Measurements from ENCODE around the gene TMEM88. TPM values are rescaled to one million over a fixed set of nuclear protein-coding genes. Genes with fewer than 3 reads are reported as not detected.

TMEM88 gene
- total RNA-seq, 1 donor from 2014 or later = 23.7 TPM

DNA sequence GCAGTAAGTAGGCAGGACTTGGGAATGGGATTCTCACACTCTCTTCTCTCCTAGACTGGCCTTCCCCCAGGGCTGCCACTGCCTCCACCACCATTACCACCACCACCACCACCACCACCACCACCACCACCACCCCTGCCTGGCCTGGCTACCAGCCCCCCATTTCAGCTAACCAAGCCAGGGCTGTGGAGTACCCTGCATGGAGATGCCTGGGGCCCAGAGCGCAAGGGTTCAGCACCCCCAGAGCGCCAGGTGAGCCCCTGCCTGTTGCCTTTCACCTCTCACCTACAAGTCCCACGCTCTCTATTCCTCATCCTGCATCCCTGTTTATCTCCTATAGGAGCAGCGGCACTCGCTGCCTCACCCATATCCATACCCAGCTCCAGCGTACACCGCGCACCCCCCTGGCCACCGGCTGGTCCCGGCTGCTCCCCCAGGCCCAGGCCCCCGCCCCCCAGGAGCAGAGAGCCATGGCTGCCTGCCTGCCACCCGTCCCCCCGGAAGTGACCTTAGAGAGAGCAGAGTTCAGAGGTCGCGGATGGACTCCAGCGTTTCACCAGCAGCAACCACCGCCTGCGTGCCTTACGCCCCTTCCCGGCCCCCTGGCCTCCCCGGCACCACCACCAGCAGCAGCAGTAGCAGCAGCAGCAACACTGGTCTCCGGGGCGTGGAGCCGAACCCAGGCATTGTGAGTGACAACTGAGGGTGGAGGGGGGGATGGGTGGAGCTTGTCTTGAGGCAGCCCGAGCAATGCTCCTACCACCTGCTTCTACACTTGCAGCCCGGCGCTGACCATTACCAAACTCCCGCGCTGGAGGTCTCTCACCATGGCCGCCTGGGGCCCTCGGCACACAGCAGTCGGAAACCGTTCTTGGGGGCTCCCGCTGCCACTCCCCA, 7.9 kb upstream of the TMEM88 start:
- no peaks in the 10 kb centered on the region for H3K36me3 Mint-ChIP-seq (ENCODE audit: unreplicated experiment)
- H3K4me1 Mint-ChIP-seq (ENCODE audit: low read depth, unreplicated experiment) = peaks cover 13% of the 10 kb centered on the region
- TF ChIP-seq, protein P1, sequence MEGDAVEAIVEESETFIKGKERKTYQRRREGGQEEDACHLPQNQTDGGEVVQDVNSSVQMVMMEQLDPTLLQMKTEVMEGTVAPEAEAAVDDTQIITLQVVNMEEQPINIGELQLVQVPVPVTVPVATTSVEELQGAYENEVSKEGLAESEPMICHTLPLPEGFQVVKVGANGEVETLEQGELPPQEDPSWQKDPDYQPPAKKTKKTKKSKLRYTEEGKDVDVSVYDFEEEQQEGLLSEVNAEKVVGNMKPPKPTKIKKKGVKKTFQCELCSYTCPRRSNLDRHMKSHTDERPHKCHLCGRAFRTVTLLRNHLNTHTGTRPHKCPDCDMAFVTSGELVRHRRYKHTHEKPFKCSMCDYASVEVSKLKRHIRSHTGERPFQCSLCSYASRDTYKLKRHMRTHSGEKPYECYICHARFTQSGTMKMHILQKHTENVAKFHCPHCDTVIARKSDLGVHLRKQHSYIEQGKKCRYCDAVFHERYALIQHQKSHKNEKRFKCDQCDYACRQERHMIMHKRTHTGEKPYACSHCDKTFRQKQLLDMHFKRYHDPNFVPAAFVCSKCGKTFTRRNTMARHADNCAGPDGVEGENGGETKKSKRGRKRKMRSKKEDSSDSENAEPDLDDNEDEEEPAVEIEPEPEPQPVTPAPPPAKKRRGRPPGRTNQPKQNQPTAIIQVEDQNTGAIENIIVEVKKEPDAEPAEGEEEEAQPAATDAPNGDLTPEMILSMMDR (IDR thresholded peaks at IDR 0.05; ENCODE audit: partially characterized antibody, unreplicated experiment) = no peak
- no peak for DNase-seq
- no peak overlapping the region for H3K27ac Mint-ChIP-seq (ENCODE audit: unreplicated experiment)
- H3K4me3 Mint-ChIP-seq (ENCODE audit: unreplicated experiment) = no peak overlapping the region
- peaks cover 30% of the 10 kb centered on the region for H3K27me3 Mint-ChIP-seq (ENCODE audit: unreplicated experiment)
- peaks cover 20% of the 10 kb centered on the region for H3K9me3 Mint-ChIP-seq (ENCODE audit: unreplicated experiment)

DNA sequence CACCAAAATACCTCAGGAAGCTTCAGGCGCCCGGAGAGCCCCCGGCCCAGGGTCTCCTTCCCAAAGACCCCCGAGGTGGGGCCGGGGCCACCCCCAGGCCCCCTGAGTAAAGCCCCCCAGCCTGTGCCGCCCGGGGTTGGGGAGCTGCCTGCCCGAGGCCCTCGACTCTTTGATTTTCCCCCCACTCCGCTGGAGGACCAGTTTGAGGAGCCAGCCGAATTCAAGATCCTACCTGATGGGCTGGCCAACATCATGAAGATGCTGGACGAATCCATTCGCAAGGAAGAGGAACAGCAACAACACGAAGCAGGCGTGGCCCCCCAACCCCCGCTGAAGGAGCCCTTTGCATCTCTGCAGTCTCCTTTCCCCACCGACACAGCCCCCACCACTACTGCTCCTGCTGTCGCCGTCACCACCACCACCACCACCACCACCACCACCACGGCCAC, 6.7 kb upstream of the TMEM88 start:
- peaks cover 13% of the 10 kb centered on the region for H3K4me1 Mint-ChIP-seq (ENCODE audit: low read depth, unreplicated experiment)

DNA sequence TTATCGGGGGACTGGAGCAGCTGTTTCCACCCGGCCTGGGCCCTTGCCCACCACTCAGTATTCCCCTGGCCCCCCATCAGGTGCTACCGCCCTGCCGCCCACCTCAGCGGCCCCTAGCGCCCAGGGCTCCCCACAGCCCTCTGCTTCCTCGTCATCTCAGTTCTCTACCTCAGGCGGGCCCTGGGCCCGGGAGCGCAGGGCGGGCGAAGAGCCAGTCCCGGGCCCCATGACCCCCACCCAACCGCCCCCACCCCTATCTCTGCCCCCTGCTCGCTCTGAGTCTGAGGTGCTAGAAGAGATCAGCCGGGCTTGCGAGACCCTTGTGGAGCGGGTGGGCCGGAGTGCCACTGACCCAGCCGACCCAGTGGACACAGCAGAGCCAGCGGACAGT, 6.1 kb upstream of the TMEM88 start:
- no peak for DNase-seq
- TF ChIP-seq, protein P1 (IDR thresholded peaks at IDR 0.05; ENCODE audit: partially characterized antibody, unreplicated experiment) = no peak
- Mint-ChIP-seq H3K27ac (ENCODE audit: unreplicated experiment) (no peak overlapping the region), H3K4me1 (ENCODE audit: low read depth, unreplicated experiment) (peaks cover 11% of the 10 kb centered on the region), H3K27me3 (ENCODE audit: unreplicated experiment) (peaks cover 26% of the 10 kb centered on the region), H3K4me3 (ENCODE audit: unreplicated experiment) (no peak overlapping the region), H3K9me3 (ENCODE audit: unreplicated experiment) (peaks cover 17% of the 10 kb centered on the region), H3K36me3 (ENCODE audit: unreplicated experiment) (no peaks in the 10 kb centered on the region)

More for the DNA sequence above, 6.7 kb upstream of the TMEM88 start:
- no peak overlapping the region for H3K4me3 Mint-ChIP-seq (ENCODE audit: unreplicated experiment)
- TF ChIP-seq, protein P1 (IDR thresholded peaks at IDR 0.05; ENCODE audit: partially characterized antibody, unreplicated experiment) = no peak
- H3K9me3 Mint-ChIP-seq (ENCODE audit: unreplicated experiment) = peaks cover 21% of the 10 kb centered on the region
- H3K36me3 Mint-ChIP-seq (ENCODE audit: unreplicated experiment) = no peaks in the 10 kb centered on the region
- no peak for DNase-seq
- H3K27me3 Mint-ChIP-seq (ENCODE audit: unreplicated experiment) = peaks cover 28% of the 10 kb centered on the region
- no peak overlapping the region for H3K27ac Mint-ChIP-seq (ENCODE audit: unreplicated experiment)

GRCh38 chr17:7849130-7849750, 5.6 kb upstream of the TMEM88 start:
- Mint-ChIP-seq H3K27ac (ENCODE audit: unreplicated experiment) (no peak overlapping the region), H3K4me3 (ENCODE audit: unreplicated experiment) (no peak overlapping the region), H3K9me3 (ENCODE audit: unreplicated experiment) (peaks cover 16% of the 10 kb centered on the region), H3K27me3 (ENCODE audit: unreplicated experiment) (peaks cover 26% of the 10 kb centered on the region), H3K36me3 (ENCODE audit: unreplicated experiment) (no peaks in the 10 kb centered on the region), H3K4me1 (ENCODE audit: low read depth, unreplicated experiment) (peaks cover 13% of the 10 kb centered on the region)
- TF ChIP-seq, protein P1 (IDR thresholded peaks at IDR 0.05; ENCODE audit: partially characterized antibody, unreplicated experiment) = no peak
- DNase-seq = no peak
